GM18858 (cell line): ENCODE data around the gene SYDE2.
A peak's percentile ranks its signal among the peaks of the same experiment; 100 is the strongest.
"Not testable (repeated sequence)": the region's sequence is repeated elsewhere in the genome, so short reads cannot be mapped to it uniquely, and the experiment has no call there.

ENCODE experiments used
- ATAC-seq: cut with Tn5 transposase; IDR thresholded peaks from one replicate; pipeline ENCODE4 v1.9.1; 2021; ENCODE audit not compliant: unreplicated experiment

The SYDE2 gene

GRCh38 chr1:85219853-85220610, 19.2 kb upstream of the SYDE2 start:
- no peak for ATAC-seq

- ATAC-seq = no peak
Observed at GRCh38 chr1:85216697-85217096, 15.9 kb upstream of the SYDE2 start.

GRCh38 chr1:85214654-85215053, 13.8 kb upstream of the SYDE2 start:
- ATAC-seq = no peak

- ATAC-seq = no peak
Observed at GRCh38 chr1:85208488-85208887, 7.7 kb upstream of the SYDE2 start.

GRCh38 chr1:85203573-85204171, 2.9 kb upstream of the SYDE2 start:
- ATAC-seq = no peak

GRCh38 chr1:85202864-85203255, 2.0 kb upstream of the SYDE2 start:
- no peak for ATAC-seq

GRCh38 chr1:85202092-85202863, 1.5 kb upstream of the SYDE2 start:
- ATAC-seq = no peak

- peak; percentile 36 for ATAC-seq
Observed at GRCh38 chr1:85201340-85202091, 700 bp upstream of the SYDE2 start.

GRCh38 chr1:85199667-85200462, 951 bp downstream of the SYDE2 start:
- no peak for ATAC-seq

GRCh38 chr1:85198864-85199263, 2.0 kb downstream of the SYDE2 start:
- ATAC-seq = no peak

GRCh38 chr1:85196358-85196757, 4.5 kb downstream of the SYDE2 start:
- no peak for ATAC-seq

GRCh38 chr1:85195703-85196102, 5.1 kb downstream of the SYDE2 start:
- ATAC-seq = no peak

- ATAC-seq = not testable (repeated sequence)
Observed at GRCh38 chr1:85192129-85192528, 8.7 kb downstream of the SYDE2 start.

GRCh38 chr1:85189120-85189519, 11.7 kb downstream of the SYDE2 start:
- ATAC-seq = no peak

GRCh38 chr1:85188530-85188929, 12.3 kb downstream of the SYDE2 start:
- no peak for ATAC-seq

GRCh38 chr1:85187021-85187420, 13.8 kb downstream of the SYDE2 start:
- not testable (repeated sequence) for ATAC-seq

- no peak for ATAC-seq
Observed at GRCh38 chr1:85184245-85184644, 16.6 kb downstream of the SYDE2 start.

GRCh38 chr1:85182700-85183099, 18.1 kb downstream of the SYDE2 start:
- no peak for ATAC-seq

- ATAC-seq = no peak
Observed at GRCh38 chr1:85180869-85181268, 19.9 kb downstream of the SYDE2 start.

- no peak for ATAC-seq
Observed at GRCh38 chr1:85179522-85179921, 21.3 kb downstream of the SYDE2 start.
